Mesendoderm (in vitro differentiated cells): ENCODE data around the gene IPCEF1.
A peak's percentile ranks its signal among the peaks of the same experiment; 100 is the strongest.

ENCODE experiments used
- DNase-seq: peaks from one replicate; pipeline ENCODE4 v3.0.0; 2013
- H2AK5ac ChIP-seq: 2 replicates; pipeline ENCODE4 v1.6.1; 2013; ENCODE audit warnings: low read length, inconsistent platforms
- H2BK120ac ChIP-seq: 2 replicates; pipeline ENCODE4 v1.6.1; 2013; ENCODE audit warnings: low read depth, mild to moderate bottlenecking, low read length, moderate library complexity, mixed read lengths
- H2BK15ac ChIP-seq: replicated peaks from 2 replicates; pipeline ENCODE4 v1.6.1; 2013; ENCODE audit warnings: low read depth, mild to moderate bottlenecking, moderate library complexity
- H2BK5ac ChIP-seq: 2 replicates; pipeline ENCODE4 v1.6.1; 2013; ENCODE audit warnings: low read length, inconsistent platforms
- H3K18ac ChIP-seq: 2 replicates; pipeline ENCODE4 v1.6.1; 2013; ENCODE audit warnings: mild to moderate bottlenecking, low read length, mixed read lengths
- H3K23ac ChIP-seq: one replicate; pipeline ENCODE4 v1.6.1; 2013; ENCODE audit warnings: low read length
- H3K27ac ChIP-seq: 2 replicates; pipeline ENCODE4 v1.5.1; 2013; ENCODE audit warnings: low read depth, mild to moderate bottlenecking, inconsistent platforms, low read length, moderate library complexity
- H3K27me3 ChIP-seq: 2 replicates; pipeline ENCODE4 v1.6.1; 2013; ENCODE audit warnings: low read length, control low read depth, mild to moderate bottlenecking, inconsistent platforms; ENCODE audit not compliant: insufficient read depth, poor library complexity
- H3K36me3 ChIP-seq: 2 replicates; pipeline ENCODE4 v1.6.1; 2013; ENCODE audit warnings: low read length, inconsistent platforms; ENCODE audit not compliant: control insufficient read depth, insufficient read depth
- H3K4ac ChIP-seq: one replicate; pipeline ENCODE4 v1.6.1; 2013; ENCODE audit warnings: low read depth, mild to moderate bottlenecking, low read length, moderate library complexity
- H3K4me1 ChIP-seq: 2 replicates; pipeline ENCODE4 v1.6.1; 2013; ENCODE audit warnings: low read depth, low read length, inconsistent platforms; ENCODE audit not compliant: control insufficient read depth
- H3K4me2 ChIP-seq: 2 replicates; pipeline ENCODE4 v1.6.1; 2013; ENCODE audit warnings: low read length
- H3K4me3 ChIP-seq: 2 replicates; pipeline ENCODE4 v1.5.1; 2013; ENCODE audit warnings: mild to moderate bottlenecking, low read length
- H3K56ac ChIP-seq: one replicate; pipeline ENCODE4 v1.6.1; 2013; ENCODE audit warnings: low read length
- H3K79me1 ChIP-seq: 2 replicates; pipeline ENCODE4 v1.6.1; 2013; ENCODE audit warnings: low read length, inconsistent platforms
- H3K79me2 ChIP-seq: 2 replicates; pipeline ENCODE4 v1.6.1; 2013; ENCODE audit warnings: mild to moderate bottlenecking, low read length; ENCODE audit not compliant: control insufficient read depth, insufficient read depth
- H3K9ac ChIP-seq: 2 replicates; pipeline ENCODE4 v1.6.1; 2013; ENCODE audit warnings: low read length, inconsistent platforms
- H4K5ac ChIP-seq: one replicate; pipeline ENCODE4 v1.6.1; 2013; ENCODE audit warnings: low read length
- H4K8ac ChIP-seq: one replicate; pipeline ENCODE4 v1.6.1; 2013; ENCODE audit warnings: low read depth, mild to moderate bottlenecking, control low read depth, low read length, moderate library complexity
- WGBS: extraction: QIAGEN DNeasy Blood & Tissue Kit; methylation state at CpG from one replicate; pipeline ENCODE4 v1.1.7; 2013; ENCODE audit warnings: low lambda C conversion rate, missing lambda C conversion rate; ENCODE audit not compliant: insufficient coverage; ENCODE audit errors: extremely low coverage; 5-methylcytosine and 5-hydroxymethylcytosine counted together

The IPCEF1 gene

GRCh38 chr6:154276810-154277628 lies 79.6 kb downstream of the IPCEF1 start:
- peak; percentile 14 for DNase-seq
- Histone ChIP-seq H3K4me2 (no peak overlapping the region), H2BK5ac (no peak overlapping the region), H3K27ac (no peak overlapping the region), H2BK120ac (no peak overlapping the region), H3K4ac (no peak overlapping the region), H4K8ac (no peak overlapping the region), H3K27me3 (no peaks in the 10 kb centered on the region), H3K18ac (no peak overlapping the region), H3K9ac (no peak overlapping the region), H3K79me1 (no peaks in the 10 kb centered on the region), H3K56ac (no peak overlapping the region), H4K5ac (no peak overlapping the region), H3K23ac (no peak overlapping the region), H2BK15ac (no peak overlapping the region), H3K4me1 (no peaks in the 10 kb centered on the region), H3K36me3 (no peaks in the 10 kb centered on the region), H3K4me3 (no peak overlapping the region), H3K79me2 (no peaks in the 10 kb centered on the region), H2AK5ac (no peak overlapping the region)
- no CpG with 5 or more reads among the region's 11 CpGs for WGBS

- no CpG with 5 or more reads among the region's 2 CpGs for WGBS
- no peak overlapping the region for H2BK15ac ChIP-seq
- no peaks in the 10 kb centered on the region for H3K79me2 ChIP-seq
- H3K23ac ChIP-seq = no peak overlapping the region
- no peak overlapping the region for H3K56ac ChIP-seq
- no peak overlapping the region for H2BK5ac ChIP-seq
- no peaks in the 10 kb centered on the region for H3K4me1 ChIP-seq
- no peaks in the 10 kb centered on the region for H3K36me3 ChIP-seq
- H4K5ac ChIP-seq = no peak overlapping the region
- no peak overlapping the region for H3K4ac ChIP-seq
- no peak for DNase-seq
- no peak overlapping the region for H3K9ac ChIP-seq
- H3K27me3 ChIP-seq = no peaks in the 10 kb centered on the region
- H2BK120ac ChIP-seq = no peak overlapping the region
- H3K4me2 ChIP-seq = no peak overlapping the region
- H3K4me3 ChIP-seq = no peak overlapping the region
- no peak overlapping the region for H3K18ac ChIP-seq
- no peak overlapping the region for H4K8ac ChIP-seq
- H3K27ac ChIP-seq = no peak overlapping the region
- H2AK5ac ChIP-seq = no peak overlapping the region
- H3K79me1 ChIP-seq = no peaks in the 10 kb centered on the region
Measured at GRCh38 chr6:154274168-154274567, 82.4 kb downstream of the IPCEF1 start.

GRCh38 chr6:154268486-154268885 lies 88.1 kb downstream of the IPCEF1 start:
- no peak overlapping the region for H3K27ac ChIP-seq
- no peak overlapping the region for H3K4ac ChIP-seq
- H3K18ac ChIP-seq = no peak overlapping the region
- no peak overlapping the region for H3K4me2 ChIP-seq
- H4K5ac ChIP-seq = no peak overlapping the region
- no peak overlapping the region for H4K8ac ChIP-seq
- no peaks in the 10 kb centered on the region for H3K79me1 ChIP-seq
- no peak overlapping the region for H2AK5ac ChIP-seq
- H3K4me1 ChIP-seq = no peaks in the 10 kb centered on the region
- H2BK15ac ChIP-seq = no peak overlapping the region
- no peak overlapping the region for H3K23ac ChIP-seq
- H3K9ac ChIP-seq = no peak overlapping the region
- H3K79me2 ChIP-seq = no peaks in the 10 kb centered on the region
- no CpG with 5 or more reads among the region's 3 CpGs for WGBS
- no peaks in the 10 kb centered on the region for H3K36me3 ChIP-seq
- no peaks in the 10 kb centered on the region for H3K27me3 ChIP-seq
- no peak overlapping the region for H3K56ac ChIP-seq
- no peak overlapping the region for H2BK120ac ChIP-seq
- no peak overlapping the region for H3K4me3 ChIP-seq
- DNase-seq = no peak
- H2BK5ac ChIP-seq = no peak overlapping the region

- H2BK15ac ChIP-seq = no peak overlapping the region
- no peak overlapping the region for H3K56ac ChIP-seq
- no peak overlapping the region for H3K23ac ChIP-seq
- H3K4me2 ChIP-seq = no peak overlapping the region
- H3K4me1 ChIP-seq = no peaks in the 10 kb centered on the region
- H3K79me1 ChIP-seq = no peaks in the 10 kb centered on the region
- H3K4ac ChIP-seq = no peak overlapping the region
- no peak overlapping the region for H4K5ac ChIP-seq
- H3K4me3 ChIP-seq = no peak overlapping the region
- no peak overlapping the region for H3K27ac ChIP-seq
- H3K9ac ChIP-seq = no peak overlapping the region
- no peaks in the 10 kb centered on the region for H3K36me3 ChIP-seq
- H2BK120ac ChIP-seq = no peak overlapping the region
- no peak overlapping the region for H4K8ac ChIP-seq
- DNase-seq = no peak
- H3K27me3 ChIP-seq = no peaks in the 10 kb centered on the region
- H2BK5ac ChIP-seq = no peak overlapping the region
- no peak overlapping the region for H3K18ac ChIP-seq
- H2AK5ac ChIP-seq = no peak overlapping the region
- WGBS = no CpG with 5 or more reads among the region's 3 CpGs
- H3K79me2 ChIP-seq = no peaks in the 10 kb centered on the region
Measured at GRCh38 chr6:154267508-154268106, 89.0 kb downstream of the IPCEF1 start.

- Histone ChIP-seq H2BK5ac (no peak overlapping the region), H3K4me1 (no peaks in the 10 kb centered on the region), H3K79me2 (no peaks in the 10 kb centered on the region), H4K8ac (no peak overlapping the region), H4K5ac (no peak overlapping the region), H3K79me1 (no peaks in the 10 kb centered on the region), H3K4ac (no peak overlapping the region), H3K27me3 (no peaks in the 10 kb centered on the region), H3K18ac (no peak overlapping the region), H3K27ac (no peak overlapping the region), H2BK120ac (no peak overlapping the region), H2BK15ac (no peak overlapping the region), H3K56ac (no peak overlapping the region), H3K23ac (no peak overlapping the region), H3K9ac (no peak overlapping the region), H2AK5ac (no peak overlapping the region), H3K4me2 (no peak overlapping the region), H3K36me3 (no peaks in the 10 kb centered on the region), H3K4me3 (no peak overlapping the region)
- no peak for DNase-seq
Measured at GRCh38 chr6:154266560-154267099, 90.0 kb downstream of the IPCEF1 start.
